Mucosa of rectum (tissue), 2 donors: ENCODE results near the gene NCF2.

ENCODE experiments used
- H3K27ac ChIP-seq, 2 donors: one replicate each; pipeline ENCODE4 v1.7.0; 2013; ENCODE audit warnings: inconsistent platforms in 2 of 2, low read depth in 2 of 2, low read length in 2 of 2
- H3K27me3 ChIP-seq, 2 donors: one replicate each; pipeline ENCODE4 v1.7.0; 2013; ENCODE audit warnings: low read length in 2 of 2; ENCODE audit not compliant: control insufficient read depth in 2 of 2, insufficient read depth in 2 of 2
- H3K36me3 ChIP-seq, 2 donors: one replicate each; pipeline ENCODE4 v1.7.0; 2013; ENCODE audit warnings: low read length in 2 of 2; ENCODE audit not compliant: control insufficient read depth in 2 of 2, insufficient read depth in 2 of 2
- H3K4me1 ChIP-seq, 2 donors: one replicate each; pipeline ENCODE4 v1.7.0; 2013; ENCODE audit warnings: low read length in 2 of 2, mild to moderate bottlenecking in 1 of 2; ENCODE audit not compliant: control insufficient read depth in 2 of 2, insufficient read depth in 2 of 2
- H3K4me3 ChIP-seq, 2 donors: one replicate each; pipeline ENCODE4 v1.7.0; 2013; ENCODE audit warnings: low read length in 2 of 2
- H3K9ac ChIP-seq, 2 donors: one replicate each; pipeline ENCODE4 v1.7.0; 2013; ENCODE audit warnings: low read length in 2 of 2, low read depth in 1 of 2, mild to moderate bottlenecking in 1 of 2
- H3K9me3 ChIP-seq, 2 donors: one replicate each; pipeline ENCODE4 v1.7.0; 2013; ENCODE audit warnings: low read length in 2 of 2; ENCODE audit not compliant: control insufficient read depth in 2 of 2
- donor health status: healthy.
- donor health status: Normal muscosa, but diverticular disease.

NCF2 gene

GRCh38 chr1:183565261-183565660 lies 25.0 kb downstream of the NCF2 start:
- Histone ChIP-seq H3K4me3 (no peak overlapping the region), H3K9me3 (no peaks in the 10 kb centered on the region), H3K27me3 (no peaks in the 10 kb centered on the region), H3K9ac (no peak overlapping the region), H3K36me3 (peaks cover 0 to 2% of the 10 kb centered on the region in 2 donors), H3K4me1 (peaks cover 0 to 4% of the 10 kb centered on the region in 2 donors), H3K27ac (no peak overlapping the region)

- H3K4me3 ChIP-seq = no peak overlapping the region
- H3K36me3 ChIP-seq = peaks cover 0 to 2% of the 10 kb centered on the region in 2 donors
- no peak overlapping the region for H3K9ac ChIP-seq
- no peaks in the 10 kb centered on the region for H3K27me3 ChIP-seq
- no peaks in the 10 kb centered on the region for H3K9me3 ChIP-seq
- H3K27ac ChIP-seq = no peak overlapping the region
- H3K4me1 ChIP-seq = peaks cover 0 to 4% of the 10 kb centered on the region in 2 donors
Observed at GRCh38 chr1:183562701-183563100, 27.6 kb downstream of the NCF2 start.

- Histone ChIP-seq H3K4me3 (no peak overlapping the region), H3K36me3 (peaks cover 7 to 11% of the 10 kb centered on the region in 2 donors)
Observed at GRCh38 chr1:183559061-183559460, 31.2 kb downstream of the NCF2 start.

GRCh38 chr1:183554577-183554976 lies 35.7 kb downstream of the NCF2 start:
- Histone ChIP-seq H3K4me3 (no peak overlapping the region), H3K4me1 (no peaks in the 10 kb centered on the region), H3K27ac (no peak overlapping the region), H3K36me3 (peaks cover 45 to 49% of the 10 kb centered on the region in 2 donors), H3K9ac (no peak overlapping the region), H3K9me3 (no peaks in the 10 kb centered on the region), H3K27me3 (no peaks in the 10 kb centered on the region)

More at GRCh38 chr1:183559061-183559460, 31.2 kb downstream of the NCF2 start:
- Histone ChIP-seq H3K27me3 (no peaks in the 10 kb centered on the region), H3K9ac (no peak overlapping the region), H3K27ac (no peak overlapping the region), H3K4me1 (no peaks in the 10 kb centered on the region), H3K9me3 (no peaks in the 10 kb centered on the region)

GRCh38 chr1:183553764-183554163 lies 36.5 kb downstream of the NCF2 start:
- Histone ChIP-seq H3K27me3 (no peaks in the 10 kb centered on the region), H3K4me1 (no peaks in the 10 kb centered on the region), H3K9me3 (no peaks in the 10 kb centered on the region), H3K4me3 (no peak overlapping the region), H3K9ac (no peak overlapping the region), H3K36me3 (peaks cover 51 to 57% of the 10 kb centered on the region in 2 donors), H3K27ac (no peak overlapping the region)

GRCh38 chr1:183553331-183553730 lies 36.9 kb downstream of the NCF2 start:
- Histone ChIP-seq H3K9ac (no peak overlapping the region), H3K36me3 (peaks cover 52 to 60% of the 10 kb centered on the region in 2 donors), H3K27me3 (no peaks in the 10 kb centered on the region), H3K4me1 (no peaks in the 10 kb centered on the region), H3K27ac (no peak overlapping the region), H3K4me3 (no peak overlapping the region), H3K9me3 (no peaks in the 10 kb centered on the region)

- Histone ChIP-seq H3K9me3 (no peaks in the 10 kb centered on the region), H3K9ac (no peak overlapping the region), H3K27ac (no peak overlapping the region), H3K36me3 (peaks cover 54 to 63% of the 10 kb centered on the region in 2 donors), H3K4me1 (no peaks in the 10 kb centered on the region), H3K4me3 (no peak overlapping the region), H3K27me3 (no peaks in the 10 kb centered on the region)
Observed at GRCh38 chr1:183552891-183553290, 37.4 kb downstream of the NCF2 start.

GRCh38 chr1:183552441-183552840 lies 37.8 kb downstream of the NCF2 start:
- Histone ChIP-seq H3K9ac (no peak overlapping the region), H3K27me3 (no peaks in the 10 kb centered on the region), H3K9me3 (no peaks in the 10 kb centered on the region), H3K27ac (no peak overlapping the region), H3K36me3 (peaks cover 55 to 64% of the 10 kb centered on the region in 2 donors), H3K4me3 (no peak overlapping the region), H3K4me1 (no peaks in the 10 kb centered on the region)

- H3K4me3 ChIP-seq = no peak overlapping the region
- no peaks in the 10 kb centered on the region for H3K4me1 ChIP-seq
- no peak overlapping the region for H3K27ac ChIP-seq
- no peaks in the 10 kb centered on the region for H3K27me3 ChIP-seq
- H3K36me3 ChIP-seq = peaks cover 60 to 69% of the 10 kb centered on the region in 2 donors
- H3K9me3 ChIP-seq = no peaks in the 10 kb centered on the region
- H3K9ac ChIP-seq = no peak overlapping the region
Observed at GRCh38 chr1:183551924-183552323, 38.3 kb downstream of the NCF2 start.

- no peak overlapping the region for H3K9ac ChIP-seq
- peaks cover 69 to 79% of the 10 kb centered on the region in 2 donors for H3K36me3 ChIP-seq
- no peaks in the 10 kb centered on the region for H3K9me3 ChIP-seq
- H3K4me3 ChIP-seq = no peak overlapping the region
- no peaks in the 10 kb centered on the region for H3K27me3 ChIP-seq
- H3K27ac ChIP-seq = no peak overlapping the region
- H3K4me1 ChIP-seq = no peaks in the 10 kb centered on the region
Observed at GRCh38 chr1:183550915-183551314, 39.3 kb downstream of the NCF2 start.

GRCh38 chr1:183548116-183548515 lies 42.1 kb downstream of the NCF2 start:
- no peak overlapping the region for H3K27ac ChIP-seq
- H3K9me3 ChIP-seq = no peaks in the 10 kb centered on the region
- H3K9ac ChIP-seq = no peak overlapping the region
- H3K27me3 ChIP-seq = no peaks in the 10 kb centered on the region
- H3K36me3 ChIP-seq = peaks cover 72 to 76% of the 10 kb centered on the region in 2 donors
- no peak overlapping the region for H3K4me3 ChIP-seq
- no peaks in the 10 kb centered on the region for H3K4me1 ChIP-seq
